Measurements from ENCODE around the gene DGKG.

Gene DGKG

GRCh38 chr3:186366206-186366605 is 4.2 kb upstream of the DGKG start:
- no peak for DNase-seq

DNA sequence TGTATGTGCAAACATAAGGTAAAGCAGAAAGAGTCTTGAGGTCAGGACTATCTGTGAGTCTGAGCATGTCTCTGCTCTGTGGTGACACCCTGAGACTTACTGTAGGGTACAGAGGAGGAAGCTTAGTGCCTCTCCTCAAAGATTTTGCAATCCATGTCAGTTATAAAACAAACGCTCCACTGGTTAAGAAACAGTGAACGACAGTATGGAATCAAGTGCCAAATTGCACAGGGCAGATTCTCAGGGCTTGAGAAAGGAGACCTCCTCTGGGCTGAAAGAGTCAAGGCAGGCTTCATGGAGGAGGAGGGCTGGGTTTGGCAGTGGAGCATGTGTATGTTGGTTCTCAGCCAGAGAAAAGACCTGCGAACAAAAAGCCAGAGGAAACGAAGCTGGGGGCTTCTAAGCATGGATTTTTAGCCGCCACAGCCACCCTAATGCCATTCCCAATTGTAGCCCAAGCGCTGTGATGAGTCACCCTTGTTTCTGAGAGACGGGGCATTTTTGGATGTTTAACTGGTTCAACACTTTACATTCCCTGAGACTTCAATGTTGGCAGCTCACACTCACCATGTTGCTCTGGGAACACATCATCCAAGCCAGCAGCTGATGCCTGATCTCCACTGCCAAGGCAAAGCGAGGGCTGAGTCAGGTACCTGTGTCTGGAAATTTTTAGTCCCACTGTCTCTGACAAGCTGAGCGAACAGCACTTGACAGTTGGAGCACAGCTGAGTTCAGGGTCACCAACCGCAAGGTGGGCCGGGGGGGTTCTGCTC is 3.4 kb upstream of the DGKG start:
- DNase-seq = no peak

DNA sequence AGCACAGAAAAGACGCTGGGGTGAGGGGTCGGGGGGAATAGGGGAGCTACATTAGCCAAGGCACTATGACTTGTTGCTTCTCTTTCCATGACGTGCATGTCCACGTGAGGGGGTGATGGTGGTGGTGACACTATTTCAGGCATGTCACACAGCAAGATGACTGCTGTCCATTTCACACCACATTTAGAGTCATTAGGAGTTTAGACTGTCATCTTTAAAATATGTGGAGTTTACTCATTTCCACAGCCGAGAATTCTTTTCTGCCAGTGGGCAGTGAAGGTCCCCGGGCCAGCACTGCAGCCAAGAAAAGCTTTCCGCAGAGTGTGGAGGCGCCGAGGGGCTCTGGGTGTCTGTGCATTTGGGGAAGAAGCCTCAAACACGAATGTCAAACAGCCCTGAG is 954 bp upstream of the DGKG start:
- DNase-seq = no peak

DNA sequence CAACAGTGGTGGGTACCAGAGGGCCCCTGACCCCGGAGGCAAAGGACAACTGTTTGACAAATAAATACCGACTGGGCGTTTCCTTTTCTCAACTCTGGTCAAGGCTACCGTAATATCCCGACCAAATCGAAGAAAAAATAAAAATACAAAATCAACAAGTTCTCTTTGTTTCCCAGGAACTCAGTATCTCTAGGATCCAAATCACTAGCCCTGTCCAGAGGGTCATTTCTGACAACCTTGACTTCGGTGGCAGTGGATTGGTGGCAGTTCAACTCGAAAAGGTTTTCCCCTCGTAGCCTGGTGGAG is 456 bp upstream of the DGKG start:
- no peak for DNase-seq

DNA sequence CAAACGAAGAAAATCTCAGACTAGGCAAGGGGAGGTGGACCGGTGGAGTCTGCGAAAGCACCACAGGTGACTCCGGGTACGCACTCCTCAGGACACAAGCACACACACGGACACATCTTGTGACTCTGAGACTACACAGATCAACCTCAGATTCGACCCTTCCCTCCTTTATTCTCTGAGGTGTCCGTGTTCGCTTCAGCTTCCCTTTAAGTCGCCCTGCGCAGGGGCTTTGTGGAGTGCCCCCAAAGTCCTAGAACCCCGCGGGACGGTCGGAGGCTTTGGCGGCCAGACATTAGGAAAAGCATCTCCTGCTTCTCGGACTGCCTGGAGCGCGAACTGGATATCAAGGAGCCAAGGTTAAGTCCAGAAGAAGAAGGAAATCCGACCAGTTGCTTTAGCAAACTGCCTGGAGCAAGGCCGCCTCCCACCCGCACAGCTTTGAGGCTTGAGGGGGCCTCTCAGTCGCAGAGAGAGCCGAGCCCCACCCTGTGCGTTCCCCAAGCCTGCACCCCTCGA is 730 bp downstream of the DGKG start:
- DNase-seq = no peak

GRCh38 chr3:186360779-186361178 is 1.3 kb downstream of the DGKG start:
- no peak for DNase-seq

DNA sequence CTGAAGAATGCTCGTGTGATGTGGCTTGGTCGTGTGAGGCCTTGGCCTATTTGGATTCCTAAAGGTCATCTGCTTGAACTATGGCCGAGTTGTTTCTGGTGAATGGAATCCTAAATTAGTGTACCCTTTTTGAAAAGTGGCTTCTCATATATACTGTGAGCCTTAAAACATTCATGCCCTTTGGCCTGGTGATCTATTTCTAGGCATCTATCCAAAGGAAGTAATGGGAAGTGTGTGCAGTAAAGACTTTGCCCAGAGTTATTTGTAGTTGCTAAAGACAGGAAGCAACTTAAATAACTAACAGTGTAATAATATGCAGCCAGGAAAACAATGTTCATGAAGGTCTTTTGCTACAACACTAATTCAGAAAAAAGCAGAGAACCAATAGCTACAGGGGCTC is 3.0 kb downstream of the DGKG start:
- DNase-seq = no peak

- DNase-seq = no peak
These were observed 5.9 kb downstream of the DGKG start for GRCh38 chr3:186356152-186356551.

GRCh38 chr3:186354100-186354499 is 7.9 kb downstream of the DGKG start:
- no peak for DNase-seq

DNA sequence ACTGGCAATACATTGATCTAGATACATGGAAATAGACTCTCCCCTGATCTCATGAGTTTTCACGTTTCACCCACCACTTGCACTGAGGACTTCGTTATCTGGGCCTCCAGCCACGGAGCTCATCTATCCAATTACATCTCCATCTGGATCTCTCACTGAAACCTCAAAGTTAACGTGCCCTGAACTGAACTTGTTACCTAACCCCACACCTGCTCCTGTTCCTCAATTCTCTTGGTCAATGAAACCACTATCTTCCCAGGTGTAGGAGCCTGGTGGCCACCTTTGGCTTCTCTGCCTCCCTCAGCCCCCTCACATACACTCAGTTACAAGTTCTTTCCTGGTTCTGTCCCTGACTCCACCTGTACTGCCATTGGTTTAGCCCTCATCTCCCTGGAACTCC is 9.7 kb downstream of the DGKG start:
- no peak for DNase-seq

DNA sequence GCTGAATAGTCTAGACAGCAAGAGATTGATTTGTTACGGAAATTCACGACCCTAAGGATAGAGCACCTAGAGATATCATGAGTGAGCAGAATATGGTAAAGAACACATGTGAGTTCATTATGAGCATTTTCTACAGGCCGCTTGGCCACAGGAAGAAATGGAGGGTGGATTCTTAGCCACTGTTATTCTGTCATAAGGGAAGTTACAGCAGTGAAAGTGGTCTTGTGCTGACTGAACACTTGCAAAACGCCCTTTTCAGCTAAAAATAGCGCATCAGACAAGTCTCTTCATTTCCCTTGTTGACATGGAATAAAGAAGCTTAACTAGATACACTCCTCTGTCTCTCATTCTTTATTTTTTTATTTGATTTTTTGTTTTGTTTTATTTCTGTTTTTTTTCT is 19.8 kb downstream of the DGKG start:
- no peak for DNase-seq

- no peak for DNase-seq
These were observed 21.8 kb downstream of the DGKG start for GRCh38 chr3:186340204-186340603.

GRCh38 chr3:186339180-186339918 is 22.7 kb downstream of the DGKG start:
- DNase-seq = no peak

DNA sequence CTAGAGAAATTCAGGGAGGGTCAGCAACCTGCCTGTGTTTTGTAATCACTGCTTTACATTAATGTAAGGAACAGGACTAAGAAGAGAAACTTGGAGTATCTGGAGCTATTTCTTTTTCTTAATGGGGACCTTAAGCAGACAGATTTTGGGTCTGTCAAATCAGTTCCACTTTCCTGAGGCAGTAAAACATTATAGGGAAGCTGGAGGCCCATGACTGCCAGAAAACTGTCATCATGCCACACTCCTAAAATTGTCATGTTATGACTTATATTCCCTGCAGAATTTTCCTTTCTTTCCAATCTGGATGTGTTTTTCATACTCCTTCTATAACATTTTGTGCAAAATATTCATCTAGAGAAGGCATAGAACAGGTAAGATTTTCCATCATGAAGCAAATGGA is 28.8 kb downstream of the DGKG start:
- no peak for DNase-seq

DNA sequence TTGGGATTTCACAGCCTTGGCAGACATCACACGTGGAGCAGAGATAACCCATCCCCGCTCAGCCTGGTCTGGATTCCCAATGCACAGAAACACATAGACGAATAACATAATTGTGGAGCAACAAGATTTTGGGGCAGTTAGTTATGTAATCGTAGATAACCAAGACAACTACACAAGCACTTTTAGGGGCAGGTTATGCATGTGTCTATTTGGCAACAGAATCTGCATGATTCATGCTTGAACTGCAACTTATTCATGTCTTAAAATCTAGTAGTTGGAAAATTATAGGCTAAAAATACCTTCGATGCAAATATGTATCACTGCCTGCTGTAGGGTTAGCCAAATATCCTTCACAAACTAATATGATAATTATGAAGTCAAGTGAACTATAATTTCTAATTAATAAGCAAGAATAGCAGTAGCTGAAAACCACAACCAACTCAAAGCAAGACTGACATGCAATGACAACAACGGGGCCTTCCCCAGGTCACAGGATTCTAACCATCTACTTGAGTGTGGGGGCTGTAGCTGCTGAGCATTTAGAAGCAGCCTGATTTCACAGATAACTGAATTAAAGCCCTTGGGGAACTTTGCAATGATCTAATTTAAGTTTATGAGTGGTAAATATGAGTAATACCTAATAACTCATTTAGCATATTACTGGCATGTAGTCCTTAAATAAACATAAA is 31.1 kb downstream of the DGKG start:
- no peak for DNase-seq

DNA sequence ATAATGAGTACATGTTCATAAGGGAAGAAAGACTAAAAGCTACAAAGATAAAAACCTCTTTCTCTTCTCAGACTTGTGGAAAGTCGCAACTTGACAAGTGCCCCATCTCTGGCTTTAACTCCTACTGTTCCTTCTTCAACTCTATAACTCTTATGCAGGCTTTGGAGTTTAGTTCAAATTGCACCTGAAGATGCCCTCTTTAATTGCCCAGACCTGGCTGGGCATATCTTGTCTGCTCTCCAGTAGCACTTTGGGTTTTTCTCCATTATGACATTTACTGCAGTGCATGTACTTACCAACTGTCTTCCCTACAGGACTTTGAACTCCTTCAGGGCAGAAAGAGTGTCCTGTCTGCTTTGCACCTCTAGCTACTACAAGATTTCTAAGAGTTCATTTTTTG is 32.4 kb downstream of the DGKG start:
- DNase-seq = no peak

- DNase-seq = no peak
These were observed 34.0 kb downstream of the DGKG start for GRCh38 chr3:186327912-186328487.

- DNase-seq = no peak
These were observed 39.3 kb downstream of the DGKG start for GRCh38 chr3:186322761-186323160.

DNA sequence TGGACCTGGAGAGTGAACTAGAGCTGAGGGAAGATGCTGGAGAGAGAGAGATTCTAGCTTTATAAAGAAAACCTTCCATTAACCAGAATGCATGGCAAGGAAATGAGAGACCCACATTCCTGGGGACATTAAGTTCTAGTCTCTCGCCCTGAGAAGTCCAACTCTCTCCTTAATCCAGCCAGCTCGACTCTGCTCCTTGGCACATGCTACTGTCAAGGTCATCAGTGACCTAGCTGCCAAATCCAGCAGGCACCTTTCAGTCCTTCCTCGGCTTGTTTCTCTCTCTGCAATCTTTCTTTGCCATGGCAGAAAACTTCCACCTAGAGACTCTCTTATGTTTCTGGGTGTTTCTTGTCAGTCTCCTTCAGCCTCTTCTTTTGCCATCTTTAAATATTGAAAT is 40.3 kb downstream of the DGKG start:
- no peak for DNase-seq

DNA sequence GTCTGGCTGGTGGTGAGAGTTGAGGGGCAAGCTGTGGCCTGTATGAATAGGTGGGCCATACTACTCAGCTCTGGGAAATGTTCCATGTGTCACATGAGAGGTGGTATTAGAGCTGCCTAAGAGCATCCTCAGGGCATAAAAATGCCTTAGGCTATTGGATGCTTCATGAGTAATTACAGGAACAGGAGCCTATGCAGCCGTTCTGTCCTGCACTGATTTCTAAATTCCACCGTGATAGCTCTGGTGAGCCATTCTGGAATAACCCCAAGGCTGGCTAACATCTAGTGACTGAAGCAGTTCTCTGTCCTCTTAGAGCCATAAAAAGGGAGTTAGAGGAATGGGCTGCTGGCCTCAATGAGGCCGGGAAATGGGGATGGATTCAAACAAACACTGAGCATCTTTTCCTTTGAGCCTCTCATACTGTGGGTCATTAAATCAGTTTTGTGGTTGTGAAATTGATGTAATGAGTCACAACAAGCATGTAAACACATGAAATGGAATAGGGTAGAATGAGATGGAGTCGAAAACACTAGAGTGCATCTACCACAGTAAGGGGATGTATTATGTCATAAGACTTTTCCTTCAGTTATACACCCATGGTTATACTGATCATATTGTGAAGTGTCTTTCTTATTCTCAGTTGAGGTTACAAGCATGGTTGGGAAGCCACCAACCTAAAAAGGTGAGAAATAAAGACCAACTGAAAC is 41.0 kb downstream of the DGKG start:
- DNase-seq = no peak

DNA sequence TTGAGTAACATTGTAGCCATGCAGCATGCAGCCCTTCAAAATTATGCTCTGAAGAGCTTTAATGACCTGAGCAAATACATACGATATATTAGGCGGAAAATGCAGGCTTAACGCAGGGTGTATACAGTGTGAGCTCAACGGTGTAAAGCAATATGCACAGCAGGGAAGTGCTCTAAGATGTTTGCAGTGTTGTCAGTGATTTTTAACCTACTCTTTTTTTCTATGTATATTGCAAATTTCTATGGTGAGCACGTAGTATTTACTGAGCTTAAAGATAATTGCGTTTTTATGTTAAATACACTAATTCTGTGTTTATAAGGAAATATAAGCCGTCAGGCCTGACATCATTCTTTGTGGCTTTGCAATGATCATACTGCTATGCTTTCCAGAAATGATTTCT is 42.1 kb downstream of the DGKG start:
- no peak for DNase-seq

- no peak for DNase-seq
These were observed 43.9 kb downstream of the DGKG start for GRCh38 chr3:186318135-186318534.

- DNase-seq = no peak
These were observed 44.6 kb downstream of the DGKG start for GRCh38 chr3:186317478-186317877.

All from CD4-positive, alpha-beta T cell treated with Interleukin-4 for 4 hours (primary cell).